Osteoblast (primary cell): Measurements from ENCODE around the gene ANKLE1. TPM values are rescaled to one million over a fixed set of nuclear protein-coding genes. Genes with fewer than 3 reads are reported as not detected.

ENCODE experiments used
- DNase-seq: peaks from one replicate; pipeline ENCODE4 v3.0.0; 2011; ENCODE audit warnings: low spot score, mixed read lengths; ENCODE audit not compliant: insufficient read length; ENCODE audit errors: missing footprints
- H2AFZ ChIP-seq: 2 replicates; pipeline ENCODE4 v1.6.0; 2011; ENCODE audit warnings: mild to moderate bottlenecking, low read length
- H3K27ac ChIP-seq: 2 replicates; pipeline ENCODE4 v1.5.1; 2011; ENCODE audit warnings: mild to moderate bottlenecking, low read depth, low read length, moderate library complexity
- H3K27me3 ChIP-seq: 2 replicates; pipeline ENCODE4 v1.6.0; 2012; ENCODE audit warnings: mild to moderate bottlenecking, control low read depth, inconsistent platforms, low read length, moderate library complexity; ENCODE audit not compliant: insufficient read depth
- H3K36me3 ChIP-seq: 2 replicates; pipeline ENCODE4 v1.5.1; 2011; ENCODE audit warnings: mild to moderate bottlenecking, low read length, control low read depth, moderate library complexity; ENCODE audit not compliant: insufficient read depth
- H3K4me1 ChIP-seq: 2 replicates; pipeline ENCODE4 v1.5.1; 2011; ENCODE audit warnings: mild to moderate bottlenecking, low read length, control low read depth, moderate library complexity; ENCODE audit not compliant: insufficient read depth
- H3K4me2 ChIP-seq: 2 replicates; pipeline ENCODE4 v1.6.0; 2011; ENCODE audit warnings: mild to moderate bottlenecking, low read length; ENCODE audit not compliant: insufficient read depth
- H3K4me3 ChIP-seq: fragments of 200-600 bp; sonication (generic); 3 replicates; pipeline ENCODE4 v1.5.1; 2012; ENCODE audit warnings: mild to moderate bottlenecking, low read length, inconsistent platforms; ENCODE audit not compliant: insufficient read depth
- H3K79me2 ChIP-seq: 2 replicates; pipeline ENCODE4 v1.6.0; 2012; ENCODE audit warnings: mild to moderate bottlenecking, low read length, control low read depth, inconsistent platforms; ENCODE audit not compliant: insufficient read depth
- H3K9me3 ChIP-seq: 2 replicates; pipeline ENCODE4 v1.5.1; 2011; ENCODE audit warnings: low read depth, low read length, control low read depth
- H4K20me1 ChIP-seq: 2 replicates; pipeline ENCODE4 v1.6.0; 2012; ENCODE audit warnings: mild to moderate bottlenecking, low read length, control low read depth; ENCODE audit not compliant: insufficient read depth
- CTCF ChIP-seq: IDR thresholded peaks from 2 replicates; pipeline ENCODE4 v1.5.1; 2011; ENCODE audit warnings: mild to moderate bottlenecking, low read depth, low read length, moderate library complexity; ENCODE audit errors: extremely low read depth
- total RNA-seq: library from RNA; depleted of rRNA; stranded (reverse); fragments of >200 nt; gene quantifications from 2 replicates; pipeline ENCODE4 v1.2.3, GENCODE V29; 2012

Gene ANKLE1
- total RNA-seq, 1 donor: not detected

- Histone ChIP-seq H3K27me3 (no peaks in the 10 kb centered on the region), H3K79me2 (peaks cover 32% of the 10 kb centered on the region), H3K4me2 (peak overlapping the region; percentile 85), H3K27ac (no peak overlapping the region), H2AFZ (no peak overlapping the region), H3K4me3 (peak overlapping the region; percentile 72), H3K9me3 (no peaks in the 10 kb centered on the region), H3K4me1 (peaks cover 32% of the 10 kb centered on the region), H4K20me1 (peaks cover 14% of the 10 kb centered on the region), H3K36me3 (no peaks in the 10 kb centered on the region)
- TF ChIP-seq CTCF: no peak
- DNase-seq: peak; percentile 92
These were observed 34.8 kb upstream of the ANKLE1 start for GRCh38 chr19:17246681-17247425.

GRCh38 chr19:17248011-17248776, 33.5 kb upstream of the ANKLE1 start:
- no peak overlapping the region for H3K27ac ChIP-seq
- H3K4me2 ChIP-seq: no peak overlapping the region
- H3K36me3 ChIP-seq: no peaks in the 10 kb centered on the region
- no peak overlapping the region for H2AFZ ChIP-seq
- peaks cover 21% of the 10 kb centered on the region for H3K79me2 ChIP-seq
- H3K4me3 ChIP-seq: no peak overlapping the region
- peaks cover 32% of the 10 kb centered on the region for H3K4me1 ChIP-seq
- peak; percentile 87 for DNase-seq
- H3K9me3 ChIP-seq: no peaks in the 10 kb centered on the region
- peaks cover 4% of the 10 kb centered on the region for H4K20me1 ChIP-seq
- H3K27me3 ChIP-seq: no peaks in the 10 kb centered on the region
- no peak for TF ChIP-seq CTCF

- H2AFZ ChIP-seq: no peak overlapping the region
- H3K27me3 ChIP-seq: no peaks in the 10 kb centered on the region
These were observed 31.7 kb upstream of the ANKLE1 start for GRCh38 chr19:17249887-17250548.

More at GRCh38 chr19:17249887-17250548, 31.7 kb upstream of the ANKLE1 start:
- H3K9me3 ChIP-seq: no peaks in the 10 kb centered on the region
- peaks cover 2% of the 10 kb centered on the region for H3K79me2 ChIP-seq
- peaks cover 21% of the 10 kb centered on the region for H3K4me1 ChIP-seq
- no peak overlapping the region for H3K4me3 ChIP-seq
- H3K4me2 ChIP-seq: no peak overlapping the region
- H3K27ac ChIP-seq: no peak overlapping the region
- H3K36me3 ChIP-seq: no peaks in the 10 kb centered on the region
- DNase-seq: peak; percentile 75
- no peaks in the 10 kb centered on the region for H4K20me1 ChIP-seq
- no peak for TF ChIP-seq CTCF
